AG09319 (cell line): ENCODE results near the gene SEC62.

Experiments
- DNase-seq: peaks from one replicate; pipeline ENCODE4 v3.0.0-alpha.2; 2010; ENCODE audit warnings: low read depth; ENCODE audit errors: extremely low read depth
- CTCF ChIP-seq: IDR thresholded peaks from 2 replicates; pipeline ENCODE4 v1.5.1; 2011; ENCODE audit warnings: low read depth, mild to moderate bottlenecking, inconsistent platforms, low read length, moderate library complexity

SEC62 gene

GRCh38 chr3:169939751-169940150 is 26.9 kb upstream of the SEC62 start:
- DNase-seq: no peak
- TF ChIP-seq CTCF: no peak

GRCh38 chr3:169940470-169941181 is 26.0 kb upstream of the SEC62 start:
- DNase-seq: no peak
- TF ChIP-seq CTCF: no peak

GRCh38 chr3:169945313-169945712 is 21.3 kb upstream of the SEC62 start:
- TF ChIP-seq CTCF: no peak
- DNase-seq: no peak

GRCh38 chr3:169946336-169946735 is 20.3 kb upstream of the SEC62 start:
- DNase-seq: no peak
- no peak for TF ChIP-seq CTCF

- TF ChIP-seq CTCF: no peak
- no peak for DNase-seq
Measured at GRCh38 chr3:169948559-169949448, 17.8 kb upstream of the SEC62 start.

GRCh38 chr3:169952045-169952444 is 14.6 kb upstream of the SEC62 start:
- no peak for TF ChIP-seq CTCF

GRCh38 chr3:169953462-169954141 is 13.0 kb upstream of the SEC62 start:
- TF ChIP-seq CTCF: no peak
- DNase-seq: no peak

More at GRCh38 chr3:169952045-169952444, 14.6 kb upstream of the SEC62 start:
- no peak for DNase-seq
